IPS-15b (cell line): ENCODE data around the gene MALAT1.
"Not testable (repeated sequence)": the region's sequence is repeated elsewhere in the genome, so short reads cannot be mapped to it uniquely, and the experiment has no call there.

Source experiments
- H3K27me3 ChIP-seq: one replicate; pipeline ENCODE4 v1.6.1; 2013; ENCODE audit warnings: low read length; ENCODE audit not compliant: control insufficient read depth, insufficient read depth
- H3K36me3 ChIP-seq: one replicate; pipeline ENCODE4 v1.6.1; 2013; ENCODE audit warnings: low read length; ENCODE audit not compliant: control insufficient read depth, insufficient read depth
- H3K4me1 ChIP-seq: one replicate; pipeline ENCODE4 v1.6.1; 2013; ENCODE audit warnings: mild to moderate bottlenecking, low read length; ENCODE audit not compliant: control insufficient read depth, insufficient read depth
- H3K4me3 ChIP-seq: one replicate; pipeline ENCODE4 v1.5.1; 2013; ENCODE audit warnings: low read depth, low read length
- H3K9ac ChIP-seq: one replicate; pipeline ENCODE4 v1.6.1; 2013; ENCODE audit warnings: low read depth, mild to moderate bottlenecking, low read length
- H3K9me3 ChIP-seq: one replicate; pipeline ENCODE4 v1.6.1; 2013; ENCODE audit warnings: mild to moderate bottlenecking, low read length; ENCODE audit not compliant: control insufficient read depth, insufficient read depth

The MALAT1 gene

GRCh38 chr11:65498977-65499712 is at the start of gene MALAT1:
Gene MALAT1 (plus strand): TSS chr11:65499045.
- Histone ChIP-seq H3K4me3 (peak within 1 kb of the TSS; percentile 91), H3K4me1 (peaks cover 15% of the 10 kb centered on the region), H3K36me3 (peaks cover 35% of the 10 kb centered on the region), H3K9me3 (no peaks in the 10 kb centered on the region), H3K9ac (peak within 1 kb of the TSS; percentile 98), H3K27me3 (no peaks in the 10 kb centered on the region)

- H3K36me3 ChIP-seq, H3K4me3 ChIP-seq, H3K9me3 ChIP-seq, H3K9ac ChIP-seq, H3K4me1 ChIP-seq: not testable (repeated sequence)
- H3K27me3 ChIP-seq, result peaks cover 19% of the 10 kb centered on the region
Measured at GRCh38 chr11:65451301-65451700, 47.5 kb upstream of the MALAT1 start.

- peaks cover 29% of the 10 kb centered on the region for H3K27me3 ChIP-seq
- H3K9me3 ChIP-seq, H3K4me3 ChIP-seq, H3K36me3 ChIP-seq, H3K4me1 ChIP-seq, H3K9ac ChIP-seq: not testable (repeated sequence)
Measured at GRCh38 chr11:65452259-65452658, 46.6 kb upstream of the MALAT1 start.

GRCh38 chr11:65452806-65453490 is 45.9 kb upstream of the MALAT1 start:
- Histone ChIP-seq H3K9ac (no peak overlapping the region), H3K36me3 (no peaks in the 10 kb centered on the region), H3K27me3 (peaks cover 35% of the 10 kb centered on the region), H3K4me1 (peaks cover 5% of the 10 kb centered on the region), H3K9me3 (no peaks in the 10 kb centered on the region), H3K4me3 (no peak overlapping the region)

- Histone ChIP-seq H3K9me3 (no peaks in the 10 kb centered on the region), H3K36me3 (no peaks in the 10 kb centered on the region), H3K4me3 (peak overlapping the region; percentile 72), H3K4me1 (peaks cover 5% of the 10 kb centered on the region), H3K27me3 (peaks cover 49% of the 10 kb centered on the region), H3K9ac (peak overlapping the region; percentile 60)
Measured at GRCh38 chr11:65454311-65454695, 44.5 kb upstream of the MALAT1 start.

GRCh38 chr11:65454696-65455456 is 44.0 kb upstream of the MALAT1 start:
- Histone ChIP-seq H3K9ac (peak overlapping the region; percentile 60), H3K4me3 (peak overlapping the region; percentile 72), H3K4me1 (peaks cover 6% of the 10 kb centered on the region), H3K27me3 (peaks cover 53% of the 10 kb centered on the region), H3K9me3 (no peaks in the 10 kb centered on the region), H3K36me3 (no peaks in the 10 kb centered on the region)

GRCh38 chr11:65456418-65456817 is 42.4 kb upstream of the MALAT1 start:
- Histone ChIP-seq H3K9me3 (no peaks in the 10 kb centered on the region), H3K36me3 (no peaks in the 10 kb centered on the region), H3K4me3 (no peak overlapping the region), H3K4me1 (peaks cover 7% of the 10 kb centered on the region), H3K9ac (no peak overlapping the region), H3K27me3 (peaks cover 69% of the 10 kb centered on the region)

GRCh38 chr11:65459552-65459951 is 39.3 kb upstream of the MALAT1 start:
- Histone ChIP-seq H3K36me3 (no peaks in the 10 kb centered on the region), H3K9ac (no peak overlapping the region), H3K4me1 (peaks cover 7% of the 10 kb centered on the region), H3K4me3 (no peak overlapping the region), H3K9me3 (no peaks in the 10 kb centered on the region), H3K27me3 (peaks cover 70% of the 10 kb centered on the region)

GRCh38 chr11:65465471-65465870 is 33.4 kb upstream of the MALAT1 start:
- not testable (repeated sequence) for H3K36me3 ChIP-seq, H3K9ac ChIP-seq, H3K9me3 ChIP-seq, H3K4me3 ChIP-seq, H3K4me1 ChIP-seq
- H3K27me3 ChIP-seq, result peaks cover 26% of the 10 kb centered on the region

- H3K9me3 ChIP-seq, H3K4me1 ChIP-seq, H3K36me3 ChIP-seq, H3K9ac ChIP-seq, H3K4me3 ChIP-seq: not testable (repeated sequence)
- H3K27me3 ChIP-seq, result peaks cover 11% of the 10 kb centered on the region
Measured at GRCh38 chr11:65467306-65467705, 31.5 kb upstream of the MALAT1 start.

- peaks cover 2% of the 10 kb centered on the region for H3K4me1 ChIP-seq
Measured at GRCh38 chr11:65468874-65469333, 29.9 kb upstream of the MALAT1 start.

More at GRCh38 chr11:65468874-65469333, 29.9 kb upstream of the MALAT1 start:
- H3K9me3 ChIP-seq, result no peaks in the 10 kb centered on the region
- no peak overlapping the region for H3K4me3 ChIP-seq
- peaks cover 8% of the 10 kb centered on the region for H3K27me3 ChIP-seq
- H3K9ac ChIP-seq, result no peak overlapping the region
- no peaks in the 10 kb centered on the region for H3K36me3 ChIP-seq
